ENCODE measurements around the gene PKN1.

GRCh38 chr19:14482172-14482941 lies 49.3 kb downstream of the PKN1 start:
- TF ChIP-seq CTCF (conservative IDR thresholded peaks at IDR 0.05) (no peak), EZH2 (IDR thresholded peaks at IDR 0.05; ENCODE audit: low read depth) (no peak)

Measured in PC-9 (cell line).